ENCODE measurements around the gene STAG1.

- TF ChIP-seq, protein P1, sequence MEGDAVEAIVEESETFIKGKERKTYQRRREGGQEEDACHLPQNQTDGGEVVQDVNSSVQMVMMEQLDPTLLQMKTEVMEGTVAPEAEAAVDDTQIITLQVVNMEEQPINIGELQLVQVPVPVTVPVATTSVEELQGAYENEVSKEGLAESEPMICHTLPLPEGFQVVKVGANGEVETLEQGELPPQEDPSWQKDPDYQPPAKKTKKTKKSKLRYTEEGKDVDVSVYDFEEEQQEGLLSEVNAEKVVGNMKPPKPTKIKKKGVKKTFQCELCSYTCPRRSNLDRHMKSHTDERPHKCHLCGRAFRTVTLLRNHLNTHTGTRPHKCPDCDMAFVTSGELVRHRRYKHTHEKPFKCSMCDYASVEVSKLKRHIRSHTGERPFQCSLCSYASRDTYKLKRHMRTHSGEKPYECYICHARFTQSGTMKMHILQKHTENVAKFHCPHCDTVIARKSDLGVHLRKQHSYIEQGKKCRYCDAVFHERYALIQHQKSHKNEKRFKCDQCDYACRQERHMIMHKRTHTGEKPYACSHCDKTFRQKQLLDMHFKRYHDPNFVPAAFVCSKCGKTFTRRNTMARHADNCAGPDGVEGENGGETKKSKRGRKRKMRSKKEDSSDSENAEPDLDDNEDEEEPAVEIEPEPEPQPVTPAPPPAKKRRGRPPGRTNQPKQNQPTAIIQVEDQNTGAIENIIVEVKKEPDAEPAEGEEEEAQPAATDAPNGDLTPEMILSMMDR (IDR thresholded peaks at IDR 0.05), result no peak
- TF ChIP-seq POLR2A (IDR thresholded peaks at IDR 0.05), result no peak
- TF ChIP-seq POLR2AphosphoS5 (IDR thresholded peaks at IDR 0.05), result no peak
These were observed 73.2 kb downstream of the STAG1 start for GRCh38 chr3:136678981-136679380.

Measured in stomach (tissue), 4 donors.